Keratinocyte (primary cell): ENCODE results near the gene KCNN1.

Source experiments
- EZH2 ChIP-seq: IDR thresholded peaks from one replicate; pipeline ENCODE4 v1.6.1; 2012; ENCODE audit warnings: inconsistent platforms, mild to moderate bottlenecking, low read length, moderate library complexity
- TF ChIP-seq, protein P1 (sequence below), 3 experiments: IDR thresholded peaks in 1 of 3; conservative IDR thresholded peaks in 1 of 3; optimal IDR thresholded peaks in 1 of 3; 2 replicates in 2 of 3; 3 replicates in 1 of 3; pipeline versions ENCODE3 to v1.5.1; 2011; ENCODE audit warnings: low read length in 3 of 3, mild to moderate bottlenecking in 3 of 3, moderate library complexity in 2 of 3, control low read depth in 1 of 3, inconsistent platforms in 1 of 3; ENCODE audit not compliant: insufficient read depth in 2 of 3; ENCODE audit errors: extremely low read depth in 1 of 3

DNA sequence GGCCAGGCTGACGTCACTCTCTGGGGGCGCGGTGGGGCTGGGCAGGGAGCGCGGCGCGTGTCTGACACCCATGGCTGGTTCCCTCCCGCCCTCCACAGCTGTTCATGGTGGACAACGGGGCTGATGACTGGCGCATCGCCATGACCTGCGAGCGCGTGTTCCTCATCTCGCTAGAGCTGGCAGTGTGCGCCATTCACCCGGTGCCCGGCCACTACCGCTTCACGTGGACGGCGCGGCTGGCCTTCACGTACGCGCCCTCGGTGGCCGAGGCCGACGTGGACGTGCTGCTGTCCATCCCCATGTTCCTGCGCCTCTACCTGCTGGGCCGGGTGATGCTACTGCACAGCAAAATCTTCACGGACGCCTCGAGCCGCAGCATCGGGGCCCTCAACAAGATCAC is 14.7 kb downstream of the KCNN1 start:
- TF ChIP-seq, protein P1, sequence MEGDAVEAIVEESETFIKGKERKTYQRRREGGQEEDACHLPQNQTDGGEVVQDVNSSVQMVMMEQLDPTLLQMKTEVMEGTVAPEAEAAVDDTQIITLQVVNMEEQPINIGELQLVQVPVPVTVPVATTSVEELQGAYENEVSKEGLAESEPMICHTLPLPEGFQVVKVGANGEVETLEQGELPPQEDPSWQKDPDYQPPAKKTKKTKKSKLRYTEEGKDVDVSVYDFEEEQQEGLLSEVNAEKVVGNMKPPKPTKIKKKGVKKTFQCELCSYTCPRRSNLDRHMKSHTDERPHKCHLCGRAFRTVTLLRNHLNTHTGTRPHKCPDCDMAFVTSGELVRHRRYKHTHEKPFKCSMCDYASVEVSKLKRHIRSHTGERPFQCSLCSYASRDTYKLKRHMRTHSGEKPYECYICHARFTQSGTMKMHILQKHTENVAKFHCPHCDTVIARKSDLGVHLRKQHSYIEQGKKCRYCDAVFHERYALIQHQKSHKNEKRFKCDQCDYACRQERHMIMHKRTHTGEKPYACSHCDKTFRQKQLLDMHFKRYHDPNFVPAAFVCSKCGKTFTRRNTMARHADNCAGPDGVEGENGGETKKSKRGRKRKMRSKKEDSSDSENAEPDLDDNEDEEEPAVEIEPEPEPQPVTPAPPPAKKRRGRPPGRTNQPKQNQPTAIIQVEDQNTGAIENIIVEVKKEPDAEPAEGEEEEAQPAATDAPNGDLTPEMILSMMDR (optimal IDR thresholded peaks at IDR 0.05 in 1 of 3, IDR thresholded peaks at IDR 0.05 in 1 of 3, conservative IDR thresholded peaks at IDR 0.05 in 1 of 3; ENCODE audit: extremely low read depth in 1 of 3, insufficient read depth in 2 of 3, low read length in 3 of 3), result no peak
- TF ChIP-seq EZH2, result no peak
